HL-60 (cell line): ENCODE data around the gene SRCAP.

Source experiments
- DNase-seq, 2 experiments: peaks; one replicate each; pipeline ENCODE4 v3.0.0-alpha.2; 2010 to 2020; ENCODE audit warnings: low read depth in 1 of 2, low spot score in 1 of 2
- H3K27ac ChIP-seq: fragments of 250-450 bp; sonication (Bioruptor Pico); replicated peaks from 2 replicates; pipeline ENCODE4 v1.5.1; 2020; ENCODE audit warnings: mild to moderate bottlenecking, moderate library complexity
- H3K27me3 ChIP-seq: fragments of 250-450 bp; sonication (Bioruptor Pico); 2 replicates; pipeline ENCODE4 v1.5.1; 2021; ENCODE audit warnings: mild to moderate bottlenecking, moderate library complexity; ENCODE audit not compliant: insufficient read depth, poor library complexity, severe bottlenecking
- H3K4me3 ChIP-seq: replicated peaks from 2 replicates; pipeline ENCODE4 v1.5.1; 2011; ENCODE audit warnings: mild to moderate bottlenecking, control low read depth, low read length; ENCODE audit not compliant: insufficient read depth
- GABPA ChIP-seq: IDR thresholded peaks from 2 replicates; pipeline ENCODE4 v1.6.1; 2012; ENCODE audit warnings: low read depth
- POLR2AphosphoS5 ChIP-seq: IDR thresholded peaks from 2 replicates; pipeline ENCODE4 v1.6.1; 2012; ENCODE audit warnings: low read depth
- SPI1 ChIP-seq: IDR thresholded peaks from 2 replicates; pipeline ENCODE4 v1.6.1; 2012; ENCODE audit warnings: low read depth, mild to moderate bottlenecking, borderline replicate concordance
- TF ChIP-seq, protein P1 (sequence below): IDR thresholded peaks from one replicate; pipeline ENCODE4 v1.5.1; 2011; ENCODE audit warnings: low read length, control low read depth, inconsistent platforms; ENCODE audit not compliant: insufficient read depth
- TF ChIP-seq, protein P2 (sequence below): IDR thresholded peaks from 2 replicates; pipeline ENCODE4 v1.6.1; 2012; ENCODE audit warnings: low read depth; ENCODE audit not compliant: insufficient replicate concordance

Gene SRCAP

DNA sequence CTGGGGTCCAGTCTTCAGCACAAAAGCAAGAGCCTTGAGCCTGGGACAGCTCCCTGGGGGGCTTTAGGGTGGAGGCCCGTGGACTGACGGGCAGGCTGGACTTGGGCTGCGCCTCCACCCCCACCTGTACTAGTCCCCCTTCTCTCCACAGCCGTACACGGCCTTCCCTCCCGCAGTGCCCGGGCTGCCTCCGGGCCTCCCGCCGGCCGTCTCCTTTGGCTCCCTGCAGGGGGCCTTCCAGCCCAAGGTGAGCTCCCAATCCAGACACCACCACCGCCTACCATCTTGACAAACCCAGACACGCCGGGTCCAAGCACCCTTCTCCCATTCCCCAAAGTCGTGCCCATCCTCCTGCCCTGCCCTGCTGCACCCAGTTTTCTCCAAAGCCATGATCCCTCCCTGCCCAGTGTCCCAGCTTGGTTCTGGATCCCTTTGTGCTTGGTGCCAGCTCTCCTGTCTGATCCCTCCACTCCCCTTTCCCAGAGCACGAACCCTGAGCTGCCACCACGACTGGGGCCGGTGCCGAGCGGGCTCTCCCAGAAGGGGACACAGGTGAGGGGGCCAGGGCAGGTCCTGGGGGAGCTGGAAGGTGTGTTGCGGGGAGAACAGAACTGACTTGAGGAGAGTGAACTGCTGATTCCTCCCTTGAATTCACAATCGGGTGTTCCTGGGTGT is 33.7 kb upstream of the SRCAP start:
- TF ChIP-seq, protein P1, sequence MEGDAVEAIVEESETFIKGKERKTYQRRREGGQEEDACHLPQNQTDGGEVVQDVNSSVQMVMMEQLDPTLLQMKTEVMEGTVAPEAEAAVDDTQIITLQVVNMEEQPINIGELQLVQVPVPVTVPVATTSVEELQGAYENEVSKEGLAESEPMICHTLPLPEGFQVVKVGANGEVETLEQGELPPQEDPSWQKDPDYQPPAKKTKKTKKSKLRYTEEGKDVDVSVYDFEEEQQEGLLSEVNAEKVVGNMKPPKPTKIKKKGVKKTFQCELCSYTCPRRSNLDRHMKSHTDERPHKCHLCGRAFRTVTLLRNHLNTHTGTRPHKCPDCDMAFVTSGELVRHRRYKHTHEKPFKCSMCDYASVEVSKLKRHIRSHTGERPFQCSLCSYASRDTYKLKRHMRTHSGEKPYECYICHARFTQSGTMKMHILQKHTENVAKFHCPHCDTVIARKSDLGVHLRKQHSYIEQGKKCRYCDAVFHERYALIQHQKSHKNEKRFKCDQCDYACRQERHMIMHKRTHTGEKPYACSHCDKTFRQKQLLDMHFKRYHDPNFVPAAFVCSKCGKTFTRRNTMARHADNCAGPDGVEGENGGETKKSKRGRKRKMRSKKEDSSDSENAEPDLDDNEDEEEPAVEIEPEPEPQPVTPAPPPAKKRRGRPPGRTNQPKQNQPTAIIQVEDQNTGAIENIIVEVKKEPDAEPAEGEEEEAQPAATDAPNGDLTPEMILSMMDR = no peak
- TF ChIP-seq GABPA (no peak), POLR2AphosphoS5 (no peak)
- TF ChIP-seq, protein P2, sequence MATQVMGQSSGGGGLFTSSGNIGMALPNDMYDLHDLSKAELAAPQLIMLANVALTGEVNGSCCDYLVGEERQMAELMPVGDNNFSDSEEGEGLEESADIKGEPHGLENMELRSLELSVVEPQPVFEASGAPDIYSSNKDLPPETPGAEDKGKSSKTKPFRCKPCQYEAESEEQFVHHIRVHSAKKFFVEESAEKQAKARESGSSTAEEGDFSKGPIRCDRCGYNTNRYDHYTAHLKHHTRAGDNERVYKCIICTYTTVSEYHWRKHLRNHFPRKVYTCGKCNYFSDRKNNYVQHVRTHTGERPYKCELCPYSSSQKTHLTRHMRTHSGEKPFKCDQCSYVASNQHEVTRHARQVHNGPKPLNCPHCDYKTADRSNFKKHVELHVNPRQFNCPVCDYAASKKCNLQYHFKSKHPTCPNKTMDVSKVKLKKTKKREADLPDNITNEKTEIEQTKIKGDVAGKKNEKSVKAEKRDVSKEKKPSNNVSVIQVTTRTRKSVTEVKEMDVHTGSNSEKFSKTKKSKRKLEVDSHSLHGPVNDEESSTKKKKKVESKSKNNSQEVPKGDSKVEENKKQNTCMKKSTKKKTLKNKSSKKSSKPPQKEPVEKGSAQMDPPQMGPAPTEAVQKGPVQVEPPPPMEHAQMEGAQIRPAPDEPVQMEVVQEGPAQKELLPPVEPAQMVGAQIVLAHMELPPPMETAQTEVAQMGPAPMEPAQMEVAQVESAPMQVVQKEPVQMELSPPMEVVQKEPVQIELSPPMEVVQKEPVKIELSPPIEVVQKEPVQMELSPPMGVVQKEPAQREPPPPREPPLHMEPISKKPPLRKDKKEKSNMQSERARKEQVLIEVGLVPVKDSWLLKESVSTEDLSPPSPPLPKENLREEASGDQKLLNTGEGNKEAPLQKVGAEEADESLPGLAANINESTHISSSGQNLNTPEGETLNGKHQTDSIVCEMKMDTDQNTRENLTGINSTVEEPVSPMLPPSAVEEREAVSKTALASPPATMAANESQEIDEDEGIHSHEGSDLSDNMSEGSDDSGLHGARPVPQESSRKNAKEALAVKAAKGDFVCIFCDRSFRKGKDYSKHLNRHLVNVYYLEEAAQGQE = no peak
- no peak overlapping the region for H3K4me3 ChIP-seq
- no peak overlapping the region for H3K27ac ChIP-seq
- no peaks in the 10 kb centered on the region for H3K27me3 ChIP-seq
- DNase-seq = no peak

DNA sequence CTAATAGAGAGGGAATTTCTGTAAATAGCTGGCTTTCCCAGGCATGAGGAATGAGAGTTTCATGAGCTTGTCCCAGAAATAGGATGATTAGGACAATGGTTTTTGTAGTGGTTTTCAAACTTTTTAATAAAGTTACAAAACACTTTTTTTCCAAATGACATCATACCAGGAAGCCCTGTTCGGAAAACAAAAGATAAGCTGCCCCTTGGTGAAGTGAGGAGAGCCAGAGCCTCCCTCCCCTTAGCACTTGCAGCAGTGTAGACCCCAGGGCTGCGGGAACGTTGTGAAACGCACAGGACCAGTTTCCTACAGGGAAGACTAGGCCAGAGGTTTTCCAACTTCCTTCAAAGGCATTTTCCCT is 33.2 kb upstream of the SRCAP start:
- TF ChIP-seq GABPA (no peak), SPI1 (no peak), POLR2AphosphoS5 (no peak)
- TF ChIP-seq, protein P1 = no peak
- TF ChIP-seq, protein P2 = no peak
- H3K4me3 ChIP-seq = no peak overlapping the region
- DNase-seq = no peak
- no peak overlapping the region for H3K27ac ChIP-seq
- H3K27me3 ChIP-seq = no peaks in the 10 kb centered on the region

DNA sequence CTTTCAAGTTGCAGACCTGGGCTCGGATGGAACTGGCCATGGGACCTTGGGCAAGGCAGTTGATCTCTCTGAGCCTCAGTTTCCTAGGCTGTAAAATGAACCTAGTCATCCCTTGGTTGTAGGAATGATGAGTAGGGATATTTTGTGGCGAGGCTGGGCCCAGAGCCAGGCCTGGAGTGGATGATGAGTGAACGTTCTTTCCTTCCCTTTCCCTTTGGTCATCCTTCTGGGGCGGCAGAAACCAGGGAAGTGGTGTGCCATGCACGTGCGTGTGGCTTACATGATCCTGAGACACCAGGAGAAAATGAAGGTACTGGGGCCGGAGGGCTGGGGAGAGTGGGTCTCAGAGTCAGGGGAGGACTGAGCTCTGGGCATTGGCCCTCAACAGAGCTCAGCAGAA is 32.3 kb upstream of the SRCAP start:
- Histone ChIP-seq H3K27ac (no peak overlapping the region), H3K27me3 (no peaks in the 10 kb centered on the region), H3K4me3 (no peak overlapping the region)
- no peak for DNase-seq
- TF ChIP-seq, protein P1 = no peak
- TF ChIP-seq POLR2AphosphoS5 (no peak), SPI1 (no peak), GABPA (no peak)
- TF ChIP-seq, protein P2 = no peak
